Umbilical cord (tissue), 2 donors: Measurements from ENCODE around the gene CGB3. TPM values are rescaled to one million over a fixed set of nuclear protein-coding genes. Genes with fewer than 3 reads are reported as not detected.
"Not testable (repeated sequence)": the region's sequence is repeated elsewhere in the genome, so short reads cannot be mapped to it uniquely, and the experiment has no call there.

Experiments used
- DNase-seq: peaks from one replicate; pipeline ENCODE4 v3.0.0-alpha.2; 2015; ENCODE audit warnings: low spot score
- total RNA-seq: library from RNA; depleted of rRNA; stranded (reverse); fragments of >200 nt; gene quantifications from one replicate; pipeline ENCODE4 v1.2.3, GENCODE V29; 2014; ENCODE audit warnings: low replicate concordance; ENCODE audit not compliant: insufficient read depth

CGB3 gene
- total RNA-seq, 1 donor from 2014 or later = not detected

- DNase-seq = not testable (repeated sequence)
Measured at GRCh38 chr19:49042666-49043065, 18.5 kb upstream of the CGB3 start.

- DNase-seq = no peak
Measured at GRCh38 chr19:49042177-49042576, 18.0 kb upstream of the CGB3 start.

GRCh38 chr19:49039736-49040135 is 15.6 kb upstream of the CGB3 start:
- DNase-seq = not testable (repeated sequence)

- not testable (repeated sequence) for DNase-seq
Measured at GRCh38 chr19:49038557-49039276, 14.6 kb upstream of the CGB3 start.

- DNase-seq = not testable (repeated sequence)
Measured at GRCh38 chr19:49038111-49038510, 14.0 kb upstream of the CGB3 start.

- not testable (repeated sequence) for DNase-seq
Measured at GRCh38 chr19:49036815-49037214, 12.7 kb upstream of the CGB3 start, which contains the start of gene CGB1. Gene CGB1, minus strand, starts transcription at chr19:49036895. Its CDS starts 184 bp downstream, at chr19:49036711.

GRCh38 chr19:49031642-49032301 is 7.6 kb upstream of the CGB3 start, which contains the start of gene CGB2:
Gene CGB2, plus strand, starts transcription at chr19:49031890. Its CDS starts 206 bp downstream, at chr19:49032096.
- not testable (repeated sequence) for DNase-seq

- not testable (repeated sequence) for DNase-seq
Measured at GRCh38 chr19:49030323-49030722, 6.2 kb upstream of the CGB3 start.

GRCh38 chr19:49029749-49030148 is 5.6 kb upstream of the CGB3 start:
- DNase-seq = not testable (repeated sequence)

- DNase-seq = not testable (repeated sequence)
Measured at GRCh38 chr19:49028686-49029085, 4.6 kb upstream of the CGB3 start.

- DNase-seq = not testable (repeated sequence)
Measured at GRCh38 chr19:49025599-49025998, 1.5 kb upstream of the CGB3 start.

GRCh38 chr19:49025088-49025487 is 955 bp upstream of the CGB3 start:
- DNase-seq = not testable (repeated sequence)

- no peak for DNase-seq
Measured at GRCh38 chr19:49022116-49022515, 2.0 kb downstream of the CGB3 start.

GRCh38 chr19:49020931-49021895 is 2.9 kb downstream of the CGB3 start:
- no peak for DNase-seq

- DNase-seq = no peak
Measured at GRCh38 chr19:49020342-49020741, 3.8 kb downstream of the CGB3 start.

- no peak for DNase-seq
Measured at GRCh38 chr19:49019242-49019932, 4.7 kb downstream of the CGB3 start.

GRCh38 chr19:49018388-49019241 is 5.5 kb downstream of the CGB3 start:
- DNase-seq = not testable (repeated sequence)

GRCh38 chr19:49017666-49018351 is 6.3 kb downstream of the CGB3 start:
- peak; percentile 29 for DNase-seq

- DNase-seq = no peak
Measured at GRCh38 chr19:49017041-49017665, 7.0 kb downstream of the CGB3 start, which contains the start of gene LHB. Gene LHB, minus strand, starts transcription at chr19:49017091. Its CDS starts 10 bp downstream, at chr19:49017081.
